Stimulated activated CD4-positive, alpha-beta T cell treated with anti-CD3 and anti-CD28 coated beads, Interleukin-15, amount 100 ng/mL, for 48 hours (primary cell): ENCODE results near the gene WWOX.
A peak's percentile ranks its signal among the peaks of the same experiment; 100 is the strongest.

Experiments
- DNase-seq, 2 donors: peaks; one replicate each; pipeline ENCODE4 v3.0.0-alpha.2; 2020; ENCODE audit warnings: low read depth in 2 of 2

Gene WWOX

GRCh38 chr16:78796221-78796866, 696.9 kb downstream of the WWOX start:
- DNase-seq, result peak in 1 of 2 donors; percentile 33

GRCh38 chr16:78799429-78799828, 700.0 kb downstream of the WWOX start:
- no peak for DNase-seq

GRCh38 chr16:78800523-78800922, 701.1 kb downstream of the WWOX start:
- DNase-seq, result no peak

GRCh38 chr16:78804058-78804735, 704.7 kb downstream of the WWOX start:
- no peak for DNase-seq

GRCh38 chr16:78805556-78805955, 706.1 kb downstream of the WWOX start:
- DNase-seq, result no peak

- DNase-seq, result no peak
These were observed 711.8 kb downstream of the WWOX start for GRCh38 chr16:78811247-78811646.

GRCh38 chr16:78812582-78812981, 713.1 kb downstream of the WWOX start:
- no peak for DNase-seq

- no peak for DNase-seq
These were observed 714.3 kb downstream of the WWOX start for GRCh38 chr16:78813661-78814311.

- no peak for DNase-seq
These were observed 716.3 kb downstream of the WWOX start for GRCh38 chr16:78815713-78816112.

GRCh38 chr16:78816499-78817195, 717.2 kb downstream of the WWOX start:
- DNase-seq, result no peak

GRCh38 chr16:78817200-78817739, 717.8 kb downstream of the WWOX start:
- no peak for DNase-seq

GRCh38 chr16:78821335-78821734, 721.9 kb downstream of the WWOX start:
- DNase-seq, result no peak

GRCh38 chr16:78822509-78822908, 723.1 kb downstream of the WWOX start:
- DNase-seq, result no peak

GRCh38 chr16:78823027-78823426, 723.6 kb downstream of the WWOX start:
- DNase-seq, result no peak

GRCh38 chr16:78829280-78829679, 729.8 kb downstream of the WWOX start:
- no peak for DNase-seq

- DNase-seq, result no peak
These were observed 731.1 kb downstream of the WWOX start for GRCh38 chr16:78830599-78830998.

GRCh38 chr16:78832100-78832499, 732.6 kb downstream of the WWOX start:
- DNase-seq, result no peak

GRCh38 chr16:78836802-78837491, 737.5 kb downstream of the WWOX start:
- peak in 1 of 2 donors; percentile 3 for DNase-seq

GRCh38 chr16:78837706-78838105, 738.3 kb downstream of the WWOX start:
- DNase-seq, result no peak

- no peak for DNase-seq
These were observed 738.8 kb downstream of the WWOX start for GRCh38 chr16:78838276-78838675.

GRCh38 chr16:78842950-78843349, 743.5 kb downstream of the WWOX start:
- no peak for DNase-seq

GRCh38 chr16:78843978-78844377, 744.5 kb downstream of the WWOX start:
- DNase-seq, result no peak
